IMR-90 (cell line): ENCODE measurements around the gene ATF5. TPM values are rescaled to one million over a fixed set of nuclear protein-coding genes. Genes with fewer than 3 reads are reported as not detected.

Experiments
- ATAC-seq: fragments of 200-7000 bp; cut with Tn5 transposase; 2 replicates; pipeline ENCODE4 v1.9.1; 2020; ENCODE audit warnings: low read depth, mild to moderate bottlenecking, moderate library complexity
- BruUV-seq: library from RNA; stranded (reverse); fragments of 400-500 nt; replicated peaks from 2 replicates; lab custom pipeline; 2021; lab: Mats Ljungman, UMichigan
- CTCF ChIA-PET: fragments of 300-600 bp; formaldehyde crosslinking; extraction: SDS; loops from one replicate; lab custom pipeline; 2021; ENCODE audit warnings: antibody characterized with exemption; lab: Yijun Ruan, JAX
- POLR2A ChIA-PET: fragments of 300-600 bp; sonication (Branson Sonifier 250); formaldehyde crosslinking; loops from one replicate; lab custom pipeline; 2022; ENCODE audit warnings: antibody characterized with exemption; ENCODE audit not compliant: unreplicated experiment; lab: Charles Lee
- DNase-seq: peaks from one replicate; pipeline ENCODE4 v3.0.0; 2013
- H2AFZ ChIP-seq: replicated peaks from 2 replicates; pipeline ENCODE3; 2013; ENCODE audit warnings: low read length, mild to moderate bottlenecking; ENCODE audit not compliant: poor library complexity
- H2AK5ac ChIP-seq: 2 replicates; pipeline ENCODE4 v1.6.1; 2013; ENCODE audit warnings: low read depth, low read length, inconsistent platforms
- H2AK9ac ChIP-seq: replicated peaks from 2 replicates; pipeline ENCODE3; 2013; ENCODE audit warnings: mild to moderate bottlenecking, low read depth, low read length, moderate library complexity; ENCODE audit not compliant: poor library complexity
- H2BK120ac ChIP-seq: 2 replicates; pipeline ENCODE4 v1.6.1; 2013; ENCODE audit warnings: low read depth, low read length, inconsistent platforms
- H2BK15ac ChIP-seq: 3 replicates; pipeline ENCODE4 v1.6.1; 2013; ENCODE audit warnings: low read depth, low read length, inconsistent platforms
- H2BK20ac ChIP-seq: 2 replicates; pipeline ENCODE4 v1.6.1; 2013; ENCODE audit warnings: low read depth, mild to moderate bottlenecking, inconsistent platforms, low read length, moderate library complexity
- H2BK5ac ChIP-seq: 2 replicates; pipeline ENCODE4 v1.6.1; 2013; ENCODE audit warnings: mild to moderate bottlenecking, low read depth, low read length, inconsistent platforms; ENCODE audit not compliant: poor library complexity, severe bottlenecking
- H3K14ac ChIP-seq: replicated peaks from 2 replicates; pipeline ENCODE4 v1.6.1; 2013; ENCODE audit warnings: low read depth, low read length, inconsistent platforms
- H3K18ac ChIP-seq: 2 replicates; pipeline ENCODE4 v1.6.1; 2013; ENCODE audit warnings: low read depth, low read length, control low read depth
- H3K23ac ChIP-seq: 2 replicates; pipeline ENCODE4 v1.6.1; 2013; ENCODE audit warnings: low read depth, low read length, inconsistent platforms
- H3K27ac ChIP-seq: 2 replicates; pipeline ENCODE4 v1.5.1; 2013; ENCODE audit warnings: mild to moderate bottlenecking, control low read depth, low read length; ENCODE audit not compliant: insufficient read depth
- H3K27me3 ChIP-seq: 2 replicates; pipeline ENCODE4 v1.6.1; 2013; ENCODE audit warnings: low read length; ENCODE audit not compliant: control insufficient read depth, insufficient read depth
- H3K36me3 ChIP-seq: 2 replicates; pipeline ENCODE4 v1.6.1; 2013; ENCODE audit warnings: low read length, mixed read lengths; ENCODE audit not compliant: control insufficient read depth, insufficient read depth
- H3K4ac ChIP-seq: 2 replicates; pipeline ENCODE4 v1.6.1; 2013; ENCODE audit warnings: low read depth, low read length, inconsistent platforms
- H3K4me1 ChIP-seq: 2 replicates; pipeline ENCODE4 v1.6.1; 2013; ENCODE audit warnings: low read length, mixed read lengths; ENCODE audit not compliant: control insufficient read depth, insufficient read depth
- H3K4me2 ChIP-seq: 2 replicates; pipeline ENCODE4 v1.6.1; 2013; ENCODE audit warnings: low read depth, mild to moderate bottlenecking, control low read depth, low read length, moderate library complexity
- H3K4me3 ChIP-seq: 2 replicates; pipeline ENCODE4 v1.5.1; 2013; ENCODE audit warnings: low read depth, mild to moderate bottlenecking, control low read depth, low read length, moderate library complexity; ENCODE audit not compliant: insufficient read depth
- H3K56ac ChIP-seq: 2 replicates; pipeline ENCODE4 v1.6.1; 2013; ENCODE audit warnings: low read length, inconsistent platforms; ENCODE audit not compliant: insufficient read depth; ENCODE audit errors: extremely low read depth
- H3K79me1 ChIP-seq, 2 experiments: 2 replicates each; pipeline ENCODE4 v1.6.1; 2013; ENCODE audit warnings: low read length in 2 of 2, inconsistent platforms in 1 of 2, low read depth in 1 of 2
- H3K9ac ChIP-seq: 2 replicates; pipeline ENCODE4 v1.6.1; 2013; ENCODE audit warnings: low read depth, low read length, control low read depth
- H3K9me1 ChIP-seq: 2 replicates; pipeline ENCODE4 v1.6.1; 2013; ENCODE audit warnings: low read length, inconsistent platforms; ENCODE audit not compliant: insufficient read depth
- H3K9me3 ChIP-seq: 2 replicates; pipeline ENCODE4 v1.6.1; 2013; ENCODE audit warnings: low read length; ENCODE audit not compliant: control insufficient read depth, insufficient read depth
- H4K20me1 ChIP-seq: 2 replicates; pipeline ENCODE4 v1.6.1; 2013; ENCODE audit warnings: low read length, inconsistent platforms; ENCODE audit not compliant: insufficient read depth
- H4K5ac ChIP-seq: 2 replicates; pipeline ENCODE4 v1.6.1; 2013; ENCODE audit warnings: mild to moderate bottlenecking, low read depth, low read length, control low read depth
- H4K8ac ChIP-seq, 2 experiments: 2 replicates each; pipeline ENCODE4 v1.6.1; 2013; ENCODE audit warnings: low read depth in 2 of 2, low read length in 2 of 2, control low read depth in 1 of 2, inconsistent platforms in 1 of 2
- H4K91ac ChIP-seq: 2 replicates; pipeline ENCODE4 v1.6.1; 2013; ENCODE audit warnings: low read depth, low read length, inconsistent platforms; ENCODE audit not compliant: insufficient read depth
- BHLHE40 ChIP-seq: fragments of 150-350 bp; IDR thresholded peaks from 2 replicates; pipeline ENCODE4 v1.6.1; 2016; ENCODE audit warnings: mild to moderate bottlenecking, low read depth, low read length
- CEBPB ChIP-seq: IDR thresholded peaks from 2 replicates; pipeline ENCODE4 v1.6.1; 2012; ENCODE audit warnings: low read depth, low read length, improper control_type of control experiment
- CHD1 ChIP-seq: IDR thresholded peaks from 2 replicates; pipeline ENCODE4 v1.6.1; 2012; ENCODE audit warnings: low read depth, low read length, improper control_type of control experiment
- FOS ChIP-seq: fragments of 150-350 bp; IDR thresholded peaks from 2 replicates; pipeline ENCODE4 v1.6.1; 2016; ENCODE audit warnings: low read depth, low read length
- MAFK ChIP-seq: IDR thresholded peaks from 2 replicates; pipeline ENCODE4 v1.6.1; 2012; ENCODE audit warnings: low read depth, low read length, improper control_type of control experiment
- MXI1 ChIP-seq: IDR thresholded peaks from 2 replicates; pipeline ENCODE4 v1.6.1; 2012; ENCODE audit warnings: low read depth, mild to moderate bottlenecking, low read length, moderate library complexity, borderline replicate concordance
- NFE2L2 ChIP-seq: fragments of 150-350 bp; IDR thresholded peaks from 2 replicates; pipeline ENCODE4 v1.6.1; 2016; ENCODE audit warnings: low read depth, mild to moderate bottlenecking, low read length
- POLR2A ChIP-seq: IDR thresholded peaks from 2 replicates; pipeline ENCODE4 v1.6.1; 2012; ENCODE audit warnings: mild to moderate bottlenecking, low read depth, low read length
- RAD21 ChIP-seq: IDR thresholded peaks from 2 replicates; pipeline ENCODE4 v1.6.1; 2012; ENCODE audit warnings: low read length, improper control_type of control experiment
- RCOR1 ChIP-seq: IDR thresholded peaks from 2 replicates; pipeline ENCODE4 v1.6.1; 2012; ENCODE audit warnings: mild to moderate bottlenecking, low read length, improper control_type of control experiment; ENCODE audit not compliant: insufficient replicate concordance
- RFX5 ChIP-seq: IDR thresholded peaks from 2 replicates; pipeline ENCODE4 v1.8.0; 2012; ENCODE audit warnings: low read depth, mild to moderate bottlenecking, low read length, moderate library complexity
- SMC3 ChIP-seq: fragments of 150-350 bp; IDR thresholded peaks from 2 replicates; pipeline ENCODE4 v1.6.1; 2016; ENCODE audit warnings: low read depth, mild to moderate bottlenecking, antibody characterized with exemption, low read length, moderate library complexity
- WGBS, 2 experiments: methylation state at CpG; one replicate each; pipeline versions ENCODE4 v1.1.5 to v1.1.7; 2013; ENCODE audit warnings: missing lambda C conversion rate in 2 of 2; ENCODE audit not compliant: insufficient read length in 1 of 2; ENCODE audit errors: extremely low coverage in 2 of 2; 5-methylcytosine and 5-hydroxymethylcytosine counted together
- dilution Hi-C: fragments of 300-500 bp; cut with HindIII; formaldehyde crosslinking; loops from one replicate; pipeline ENCODE4 v1.14.3; 2018; ENCODE audit warnings: low sequenced_read_pairs; ENCODE audit not compliant: unreplicated experiment
- in situ Hi-C: fragments of 300-500 bp; cut with MboI; formaldehyde crosslinking; loops from 3 replicates; pipeline ENCODE4 v1.14.3; 2019; ENCODE audit warnings: low sequenced_read_pairs, inconsistent platforms, mixed read lengths
- intact Hi-C: fragments of 100-400 bp; cut with micrococcal nuclease; formaldehyde crosslinking; loops from 2 replicates; pipeline ENCODE4 v1.10.0; 2022
- polyA plus RNA-seq, 3 experiments: library from polyadenylated mRNA; depleted of rRNA; stranded (reverse); fragments of >200 nt; gene quantifications; 2 replicates each; pipeline ENCODE4 v1.2.3, GENCODE V29; 2012; ENCODE audit warnings: low replicate concordance in 1 of 3
- total RNA-seq: library from RNA; depleted of rRNA; stranded (reverse); fragments of >200 nt; gene quantifications from 2 replicates; pipeline ENCODE4 v1.2.3, GENCODE V29; 2012
- TF ChIP-seq, protein P1 (sequence below): fragments of 150-350 bp; IDR thresholded peaks from 2 replicates; pipeline ENCODE4 v1.6.1; 2017; ENCODE audit warnings: mild to moderate bottlenecking, antibody characterized with exemption, low read length, low read depth
- TF ChIP-seq, protein P2 (sequence below): fragments of 150-350 bp; IDR thresholded peaks from 2 replicates; pipeline ENCODE4 v1.6.1; 2016; ENCODE audit warnings: low read depth, mild to moderate bottlenecking, low read length, moderate library complexity, borderline replicate concordance
- TF ChIP-seq, protein P3 (sequence below): conservative IDR thresholded peaks from 2 replicates; pipeline ENCODE4 v1.5.1; 2012; ENCODE audit warnings: mild to moderate bottlenecking, low read depth, low read length, improper control_type of control experiment

ATF5 gene
- total and polyA plus RNA-seq, 2 of the 4 experiments (the other 2 are of a cell fraction), result 2.7 to 15.7 TPM

DNA sequence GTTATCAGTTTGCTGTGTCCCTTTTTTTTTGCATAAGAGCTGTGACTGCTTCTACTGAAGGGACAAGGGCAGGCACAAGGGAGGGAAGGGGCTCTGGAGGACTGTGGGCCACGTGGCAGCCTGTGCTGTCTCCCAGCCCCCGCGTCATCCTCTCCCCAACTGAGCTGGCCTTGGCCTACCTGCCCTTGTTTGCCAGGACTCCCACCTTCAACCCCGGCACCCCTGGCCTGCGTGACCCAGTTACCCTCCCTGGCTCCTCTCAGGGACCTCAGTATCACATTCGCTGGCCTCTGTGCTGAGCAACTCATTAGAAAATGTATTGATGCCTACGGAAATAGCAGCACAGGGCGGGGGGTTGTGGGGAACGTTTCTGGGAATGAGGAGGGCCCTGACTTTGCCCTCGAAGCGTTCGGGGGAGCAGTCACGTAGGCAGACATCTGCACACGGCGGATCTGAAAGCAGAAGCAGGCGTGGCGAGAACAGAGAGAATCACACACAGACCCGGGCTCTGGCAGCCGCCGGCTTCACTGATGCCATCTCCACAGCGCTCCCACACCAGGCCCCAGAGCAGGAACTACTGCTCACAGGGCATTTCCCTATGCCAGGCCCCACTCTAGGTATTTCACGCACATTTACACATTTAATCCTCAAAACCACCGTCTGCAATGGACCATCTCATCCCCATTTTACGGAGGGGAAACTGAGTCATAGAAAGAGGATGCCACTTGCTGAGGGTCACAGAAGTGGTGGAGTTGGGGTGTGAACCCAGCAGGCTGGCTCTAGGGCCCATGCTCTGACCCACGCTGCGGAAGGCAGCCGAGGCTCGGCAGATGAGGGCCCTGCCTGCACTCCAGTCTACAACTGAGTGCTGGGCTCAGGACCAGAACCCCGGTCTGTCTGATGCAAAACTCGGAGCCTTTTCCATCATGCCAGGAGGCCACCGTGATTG lies 5.7 kb upstream of the ATF5 start:
- Histone ChIP-seq H3K4ac (no peak overlapping the region), H3K4me2 (no peak overlapping the region), H2BK5ac (no peak overlapping the region), H3K9me3 (no peaks in the 10 kb centered on the region), H4K91ac (no peak overlapping the region), H3K18ac (no peak overlapping the region), H3K4me1 (peaks cover 17% of the 10 kb centered on the region), H3K14ac (peak overlapping the region; percentile 59; the same call in 1 of the 2 replicates), H3K23ac (no peak overlapping the region), H3K9ac (no peak overlapping the region), H2AFZ (no peak overlapping the region), H3K27me3 (no peaks in the 10 kb centered on the region), H3K4me3 (no peak overlapping the region), H3K36me3 (peaks cover 26% of the 10 kb centered on the region), H3K27ac (no peak overlapping the region), H2AK5ac (no peak overlapping the region), H3K9me1 (peaks cover 20% of the 10 kb centered on the region), H4K20me1 (peaks cover 52% of the 10 kb centered on the region), H2BK15ac (no peak overlapping the region; the same call in 2 of the 3 replicates), H4K8ac (no peak overlapping the region), H2BK20ac (no peak overlapping the region), H3K56ac (no peak overlapping the region), H2AK9ac (peak overlapping the region; percentile 53), H4K5ac (no peak overlapping the region), H2BK120ac (no peak overlapping the region), H3K79me1 (peaks cover 33 to 83% of the 10 kb centered on the region in 2 experiments)
- intact Hi-C loops (no loop called here), dilution Hi-C loops (no loop called here), in situ Hi-C loops (no loop called here)
- ATAC-seq, result no peak
- POLR2A ChIA-PET, result no interaction called here
- 90% methylated on average over 19 of the region's 31 CpGs; no CpG with 5 or more reads in 1 of the 2 experiments for WGBS, 2 experiments
- BruUV-seq, result no TSS peak
- CTCF ChIA-PET, result no interaction called here
- no peak for DNase-seq
- TF ChIP-seq BHLHE40, result no peak
- no peak for TF ChIP-seq RAD21
- TF ChIP-seq NFE2L2, result no peak
- no peak for TF ChIP-seq FOS
- no peak for TF ChIP-seq RCOR1
- TF ChIP-seq, protein P1, sequence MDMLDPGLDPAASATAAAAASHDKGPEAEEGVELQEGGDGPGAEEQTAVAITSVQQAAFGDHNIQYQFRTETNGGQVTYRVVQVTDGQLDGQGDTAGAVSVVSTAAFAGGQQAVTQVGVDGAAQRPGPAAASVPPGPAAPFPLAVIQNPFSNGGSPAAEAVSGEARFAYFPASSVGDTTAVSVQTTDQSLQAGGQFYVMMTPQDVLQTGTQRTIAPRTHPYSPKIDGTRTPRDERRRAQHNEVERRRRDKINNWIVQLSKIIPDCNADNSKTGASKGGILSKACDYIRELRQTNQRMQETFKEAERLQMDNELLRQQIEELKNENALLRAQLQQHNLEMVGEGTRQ, result no peak
- no peak for TF ChIP-seq RFX5
- no peak for TF ChIP-seq POLR2A
- TF ChIP-seq MAFK, result no peak
- TF ChIP-seq MXI1, result no peak
- TF ChIP-seq, protein P2, sequence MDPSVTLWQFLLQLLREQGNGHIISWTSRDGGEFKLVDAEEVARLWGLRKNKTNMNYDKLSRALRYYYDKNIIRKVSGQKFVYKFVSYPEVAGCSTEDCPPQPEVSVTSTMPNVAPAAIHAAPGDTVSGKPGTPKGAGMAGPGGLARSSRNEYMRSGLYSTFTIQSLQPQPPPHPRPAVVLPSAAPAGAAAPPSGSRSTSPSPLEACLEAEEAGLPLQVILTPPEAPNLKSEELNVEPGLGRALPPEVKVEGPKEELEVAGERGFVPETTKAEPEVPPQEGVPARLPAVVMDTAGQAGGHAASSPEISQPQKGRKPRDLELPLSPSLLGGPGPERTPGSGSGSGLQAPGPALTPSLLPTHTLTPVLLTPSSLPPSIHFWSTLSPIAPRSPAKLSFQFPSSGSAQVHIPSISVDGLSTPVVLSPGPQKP, result no peak
- no peak for TF ChIP-seq CHD1
- no peak for TF ChIP-seq CEBPB
- TF ChIP-seq, protein P3, sequence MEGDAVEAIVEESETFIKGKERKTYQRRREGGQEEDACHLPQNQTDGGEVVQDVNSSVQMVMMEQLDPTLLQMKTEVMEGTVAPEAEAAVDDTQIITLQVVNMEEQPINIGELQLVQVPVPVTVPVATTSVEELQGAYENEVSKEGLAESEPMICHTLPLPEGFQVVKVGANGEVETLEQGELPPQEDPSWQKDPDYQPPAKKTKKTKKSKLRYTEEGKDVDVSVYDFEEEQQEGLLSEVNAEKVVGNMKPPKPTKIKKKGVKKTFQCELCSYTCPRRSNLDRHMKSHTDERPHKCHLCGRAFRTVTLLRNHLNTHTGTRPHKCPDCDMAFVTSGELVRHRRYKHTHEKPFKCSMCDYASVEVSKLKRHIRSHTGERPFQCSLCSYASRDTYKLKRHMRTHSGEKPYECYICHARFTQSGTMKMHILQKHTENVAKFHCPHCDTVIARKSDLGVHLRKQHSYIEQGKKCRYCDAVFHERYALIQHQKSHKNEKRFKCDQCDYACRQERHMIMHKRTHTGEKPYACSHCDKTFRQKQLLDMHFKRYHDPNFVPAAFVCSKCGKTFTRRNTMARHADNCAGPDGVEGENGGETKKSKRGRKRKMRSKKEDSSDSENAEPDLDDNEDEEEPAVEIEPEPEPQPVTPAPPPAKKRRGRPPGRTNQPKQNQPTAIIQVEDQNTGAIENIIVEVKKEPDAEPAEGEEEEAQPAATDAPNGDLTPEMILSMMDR, result no peak
- no peak for TF ChIP-seq SMC3
